GM21825 (cell line): ENCODE measurements around the gene ALKBH3.

Source experiments
- ATAC-seq: cut with Tn5 transposase; IDR thresholded peaks from one replicate; pipeline ENCODE4 v1.9.1; 2021; ENCODE audit warnings: mild to moderate bottlenecking, moderate library complexity; ENCODE audit not compliant: unreplicated experiment

The ALKBH3 gene

GRCh38 chr11:43957571-43957970 lies 76.9 kb downstream of the ALKBH3 start:
- ATAC-seq: no peak

DNA sequence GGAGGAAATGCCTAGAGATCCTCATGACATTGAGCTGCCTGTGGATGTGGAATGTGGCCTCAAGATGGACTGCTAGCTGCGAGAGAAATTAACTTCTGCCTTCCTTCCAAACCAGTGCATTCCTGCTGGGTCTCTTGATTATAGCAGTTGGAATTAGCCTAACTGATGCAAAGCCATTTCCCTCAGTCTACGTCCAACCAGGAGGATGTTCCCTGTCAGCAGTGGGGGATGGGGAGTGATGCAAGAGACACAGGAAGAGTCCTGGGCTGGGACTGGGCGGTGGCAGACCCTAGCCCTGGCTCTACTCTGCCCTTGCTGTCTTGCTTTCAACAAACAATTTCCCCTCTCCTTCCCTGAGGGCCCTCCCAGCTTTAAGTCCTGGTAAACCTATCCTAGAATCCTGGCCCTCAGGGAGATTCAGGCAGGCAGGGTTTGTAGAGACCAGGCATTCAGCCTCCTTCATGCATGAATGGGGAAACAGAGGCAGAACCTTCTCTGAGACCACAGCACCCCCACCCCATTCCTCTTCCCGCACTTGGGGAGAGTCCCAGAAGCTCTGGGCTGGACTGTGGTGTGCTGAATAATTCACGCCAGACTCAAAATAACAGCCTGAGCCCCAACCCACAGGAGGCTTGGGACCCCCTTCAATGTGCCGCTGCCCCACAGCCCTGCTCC lies 78.8 kb downstream of the ALKBH3 start:
- no peak for ATAC-seq

DNA sequence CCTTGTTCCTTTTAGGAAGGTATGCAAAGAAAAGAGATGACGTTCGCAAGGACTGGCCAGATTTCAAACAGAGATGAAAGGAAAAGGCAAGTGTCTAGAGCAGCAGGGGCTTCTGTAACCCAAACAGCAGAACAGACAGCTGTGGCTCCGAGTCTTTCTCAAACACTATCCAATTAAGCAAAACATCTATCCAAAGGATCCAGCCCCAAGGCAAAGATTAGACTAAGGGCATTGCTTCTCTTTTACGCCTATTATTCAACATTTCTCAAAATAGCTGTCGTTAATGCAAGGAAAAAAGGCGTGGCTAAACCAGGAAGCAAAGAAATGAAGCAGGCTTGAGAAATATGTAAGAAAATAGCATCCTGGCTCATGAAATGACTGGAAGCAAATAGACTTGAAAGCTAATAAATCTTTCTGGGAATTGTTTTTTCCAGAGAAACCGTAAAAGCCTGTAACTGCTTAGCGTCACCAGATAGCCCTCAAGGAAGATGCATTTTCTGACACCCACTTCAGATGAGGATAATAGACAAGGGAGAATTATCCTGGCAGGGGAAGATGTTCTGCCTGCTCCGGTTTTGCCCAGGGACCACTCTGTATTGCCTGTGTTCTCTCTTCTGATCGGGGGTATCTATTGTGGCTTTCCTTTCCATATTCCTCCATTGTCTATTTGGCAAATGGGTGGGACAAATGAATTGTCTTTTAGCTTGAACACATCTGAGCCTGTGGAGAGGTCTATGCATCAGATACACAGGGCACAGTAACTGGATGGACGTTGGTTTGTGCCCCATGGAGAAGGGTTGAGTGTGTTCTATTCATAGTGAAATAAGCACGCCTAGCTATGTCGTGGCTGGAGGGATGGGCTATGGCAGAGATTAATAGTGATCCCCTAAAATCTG lies 82.0 kb downstream of the ALKBH3 start:
- no peak for ATAC-seq

GRCh38 chr11:43963279-43963620 lies 82.6 kb downstream of the ALKBH3 start:
- no peak for ATAC-seq

DNA sequence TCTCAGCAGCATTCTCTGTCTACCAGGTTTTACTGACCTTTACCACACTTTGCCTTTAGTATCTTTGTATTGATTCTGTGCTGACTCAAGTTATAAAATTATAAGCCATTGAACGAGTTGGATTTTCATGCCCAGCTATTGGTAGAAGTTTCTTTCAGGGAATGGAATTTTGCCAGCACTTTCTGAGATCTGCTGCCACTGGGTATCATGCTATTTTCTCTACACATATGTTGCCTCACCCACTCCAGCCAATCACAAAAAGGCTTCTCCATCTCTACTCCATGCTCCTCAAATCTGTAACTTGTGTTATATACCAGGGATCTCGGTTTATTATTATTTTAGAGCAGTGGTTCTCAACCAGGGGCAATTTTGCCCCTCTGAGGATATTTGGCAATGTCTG lies 87.0 kb downstream of the ALKBH3 start:
- no peak for ATAC-seq

DNA sequence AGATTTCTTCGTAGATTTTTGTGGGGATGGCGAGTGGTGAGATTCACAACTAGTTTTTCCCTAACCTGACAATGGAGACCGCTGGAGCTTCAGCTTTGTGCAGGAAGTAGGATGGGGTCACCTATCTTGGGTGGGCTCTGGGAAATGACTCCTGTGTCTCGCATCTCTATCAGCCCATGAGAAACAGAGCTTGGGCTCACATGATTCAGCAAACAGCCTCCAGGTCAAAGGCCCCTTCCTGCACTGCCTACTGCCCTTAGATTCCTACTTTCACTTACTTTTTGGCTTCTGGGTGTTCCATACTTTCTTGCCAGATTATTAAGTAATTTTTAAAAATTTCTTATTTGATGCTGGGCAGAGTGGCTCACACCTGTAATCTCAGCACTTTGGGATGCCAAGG lies 88.1 kb downstream of the ALKBH3 start:
- ATAC-seq: no peak

DNA sequence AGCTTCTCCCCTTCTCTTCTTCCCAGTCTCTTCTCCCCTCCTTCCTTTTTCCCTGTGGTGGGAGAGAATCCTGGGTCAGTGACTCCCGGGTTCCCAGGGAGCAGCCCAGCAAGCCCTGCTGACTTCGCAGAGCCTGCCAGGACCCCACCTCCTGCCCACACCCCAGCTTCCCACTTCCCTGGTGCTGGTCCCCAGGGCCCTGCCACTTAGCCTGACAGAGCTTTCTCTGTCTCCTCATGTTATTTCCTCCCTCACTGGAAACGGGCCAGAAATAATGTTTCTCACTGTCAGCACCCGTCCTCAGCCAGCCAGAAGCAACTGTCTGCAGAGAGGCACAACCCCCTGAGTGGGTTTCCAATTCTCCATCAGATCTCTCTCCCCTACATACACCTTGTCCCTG lies 88.9 kb downstream of the ALKBH3 start:
- ATAC-seq: no peak
